ENCODE measurements around the gene COL6A1. TPM values are rescaled to one million over a fixed set of nuclear protein-coding genes. Genes with fewer than 3 reads are reported as not detected.

The COL6A1 gene
- total RNA-seq, 1 experiment from 2014 or later: 33.4 TPM

- no peaks in the 10 kb centered on the region for H3K36me3 ChIP-seq (ENCODE audit: control insufficient read depth, insufficient read depth, low read length)
- intact Hi-C loops (cut with micrococcal nuclease; ENCODE audit: unreplicated experiment): loop anchor here (10.0 kb wide), 1 partner anchor 45 kb away; no protein-coding TSS in a partner anchor
- H3K9me3 Mint-ChIP-seq (ENCODE audit: unreplicated experiment): no peaks in the 10 kb centered on the region
- TF ChIP-seq CTCF (IDR thresholded peaks at IDR 0.05; ENCODE audit: insufficient read depth in 1 of 2, low read depth in 1 of 2, low read length in 1 of 2, severe bottlenecking in 1 of 2, unreplicated experiment in 1 of 2): no peak
- CTCF ChIA-PET: no interaction called here
- H3K4me1 ChIP-seq: peaks cover 4% of the 10 kb centered on the region
- no peak overlapping the region for H3K4me3 Mint-ChIP-seq (ENCODE audit: unreplicated experiment)
- H3K27ac Mint-ChIP-seq (ENCODE audit: unreplicated experiment): no peak overlapping the region
- H3K9me3 ChIP-seq: no peaks in the 10 kb centered on the region
- POLR2A ChIA-PET: no interaction called here
- no TSS peak for BruUV-seq (replicated peaks)
- H3K36me3 Mint-ChIP-seq (ENCODE audit: insufficient read depth, unreplicated experiment): no peaks in the 10 kb centered on the region
- H3K27me3 ChIP-seq (replicated peaks; ENCODE audit: control insufficient read depth, insufficient read depth, low read length): no peaks in the 10 kb centered on the region; the same call in 1 of the 2 replicates
- no peaks in the 10 kb centered on the region for H3K4me1 Mint-ChIP-seq (ENCODE audit: low read depth, unreplicated experiment)
- no peak overlapping the region for H3K4me3 ChIP-seq (ENCODE audit: low read depth, low read length)
- peaks cover 4% of the 10 kb centered on the region for H3K27me3 Mint-ChIP-seq (ENCODE audit: insufficient read depth, unreplicated experiment)
- DNase-seq: no peak
These were observed 1.9 kb upstream of the COL6A1 start for GRCh38 chr21:45979651-45980050.

- H3K4me1 ChIP-seq: peaks cover 4% of the 10 kb centered on the region; the same call in 1 of the 2 replicates
- TF ChIP-seq CTCF (IDR thresholded peaks at IDR 0.05; ENCODE audit: insufficient read depth in 1 of 2, low read depth in 1 of 2, low read length in 1 of 2, severe bottlenecking in 1 of 2, unreplicated experiment in 1 of 2): no peak
- Mint-ChIP-seq H3K27me3 (ENCODE audit: insufficient read depth, unreplicated experiment) (peaks cover 4% of the 10 kb centered on the region), H3K4me1 (ENCODE audit: low read depth, unreplicated experiment) (no peaks in the 10 kb centered on the region), H3K36me3 (ENCODE audit: insufficient read depth, unreplicated experiment) (no peaks in the 10 kb centered on the region), H3K4me3 (ENCODE audit: unreplicated experiment) (no peak overlapping the region), H3K9me3 (ENCODE audit: unreplicated experiment) (no peaks in the 10 kb centered on the region), H3K27ac (ENCODE audit: unreplicated experiment) (no peak overlapping the region)
- no peaks in the 10 kb centered on the region for H3K36me3 ChIP-seq (ENCODE audit: control insufficient read depth, insufficient read depth, low read length)
- no TSS peak for BruUV-seq (replicated peaks)
- H3K4me3 ChIP-seq (ENCODE audit: low read depth, low read length): no peak overlapping the region
- ChIA-PET CTCF (no interaction called here), POLR2A (no interaction called here)
- H3K27me3 ChIP-seq (replicated peaks; ENCODE audit: control insufficient read depth, insufficient read depth, low read length): no peaks in the 10 kb centered on the region
- no peaks in the 10 kb centered on the region for H3K9me3 ChIP-seq
- no peak for DNase-seq
- intact Hi-C loops (cut with micrococcal nuclease; ENCODE audit: unreplicated experiment): no loop called here
These were observed 1.3 kb upstream of the COL6A1 start for GRCh38 chr21:45980271-45980670.

GRCh38 chr21:45980697-45981096, 873 bp upstream of the COL6A1 start:
- intact Hi-C loops (cut with micrococcal nuclease; ENCODE audit: unreplicated experiment): no loop called here
- no peak for TF ChIP-seq CTCF (IDR thresholded peaks at IDR 0.05; ENCODE audit: insufficient read depth in 1 of 2, low read depth in 1 of 2, low read length in 1 of 2, severe bottlenecking in 1 of 2, unreplicated experiment in 1 of 2)

More at GRCh38 chr21:45980697-45981096, 873 bp upstream of the COL6A1 start:
- H3K27me3 Mint-ChIP-seq (ENCODE audit: insufficient read depth, unreplicated experiment): peaks cover 2% of the 10 kb centered on the region
- H3K9me3 Mint-ChIP-seq (ENCODE audit: unreplicated experiment): no peaks in the 10 kb centered on the region
- Histone ChIP-seq H3K36me3 (ENCODE audit: control insufficient read depth, insufficient read depth, low read length) (no peaks in the 10 kb centered on the region), H3K4me3 (ENCODE audit: low read depth, low read length) (no peak overlapping the region; the same call in 1 of the 2 replicates), H3K27me3 (replicated peaks; ENCODE audit: control insufficient read depth, insufficient read depth, low read length) (no peaks in the 10 kb centered on the region), H3K4me1 (peaks cover 4% of the 10 kb centered on the region; the same call in 1 of the 2 replicates), H3K9me3 (no peaks in the 10 kb centered on the region)
- ChIA-PET CTCF (interaction anchor here (0.6 kb wide), 1 partner anchor 44 kb away, joined by 3 read pairs; no protein-coding TSS in a partner anchor), POLR2A (no interaction called here)
- no peak overlapping the region for H3K27ac Mint-ChIP-seq (ENCODE audit: unreplicated experiment)
- no TSS peak for BruUV-seq (replicated peaks)
- no peak for DNase-seq
- no peaks in the 10 kb centered on the region for H3K4me1 Mint-ChIP-seq (ENCODE audit: low read depth, unreplicated experiment)
- H3K4me3 Mint-ChIP-seq (ENCODE audit: unreplicated experiment): no peak overlapping the region
- H3K36me3 Mint-ChIP-seq (ENCODE audit: insufficient read depth, unreplicated experiment): no peaks in the 10 kb centered on the region

Data from Caco-2 (cell line).